ENCODE data around the gene AREG. TPM values are rescaled to one million over a fixed set of nuclear protein-coding genes. Genes with fewer than 3 reads are reported as not detected.

AREG gene
- total RNA-seq, 1 experiment from 2014 or later: 739 TPM

DNA sequence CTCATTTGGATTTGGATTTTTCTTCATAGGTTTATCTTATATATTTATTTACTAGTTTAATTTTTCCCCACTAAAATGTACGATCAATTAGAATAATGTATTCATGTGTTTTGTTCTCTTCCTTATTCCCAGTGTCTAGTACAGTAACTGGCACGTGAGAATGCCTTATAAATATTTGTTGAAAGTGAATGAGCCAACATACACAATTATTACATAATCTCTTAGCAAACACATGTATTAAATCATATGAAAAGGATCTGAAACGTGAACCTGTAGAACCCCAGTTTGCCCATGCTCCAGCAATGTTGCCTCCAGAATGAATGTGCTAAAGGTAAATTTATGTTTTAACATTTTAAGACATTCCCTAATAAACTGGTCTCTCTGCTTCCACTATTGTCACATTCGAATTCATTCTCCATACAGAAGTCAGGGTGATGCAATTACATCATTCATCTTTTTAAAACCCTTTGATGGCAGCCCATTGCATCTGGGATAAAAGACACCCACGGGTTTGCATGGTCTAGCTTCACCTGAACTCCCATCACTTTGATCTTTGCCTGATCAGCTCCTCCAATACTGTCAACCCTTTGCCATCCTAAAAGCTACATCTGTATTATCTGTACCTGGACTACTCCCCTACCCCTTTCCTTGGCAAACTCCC lies 30.7 kb upstream of the AREG start:
- no peaks in the 10 kb centered on the region for H4K20me1 ChIP-seq (ENCODE audit: insufficient read depth)
- intact Hi-C loops (cut with micrococcal nuclease): no loop called here
- peak overlapping the region; percentile 80 for H2AFZ ChIP-seq (ENCODE audit: low read depth, low read length, poor library complexity, severe bottlenecking)
- DNase-seq (ENCODE audit: low read depth, low spot score): no peak
- H3K4me3 ChIP-seq (replicated peaks in 1 of 2; ENCODE audit: low read depth in 1 of 2, low read length in 2 of 2): no peak overlapping the region
- 0 out of 2 replicates have a peak, but pooled peaks cover 3% of the 10 kb centered on the region for H3K9me2 ChIP-seq (ENCODE audit: insufficient read depth)
- H3K27ac ChIP-seq (ENCODE audit: low read depth, low read length): peak overlapping the region; percentile 80; the same call in 1 of the 2 replicates
- POLR2A ChIA-PET: interaction anchor here (2.6 kb wide), 1 partner anchor 31 kb away, joined by 11 read pairs; the partner anchor contains the start of gene AREG
- no peak overlapping the region for H3K9ac ChIP-seq (ENCODE audit: low read length)
- no peaks in the 10 kb centered on the region for H3K9me3 ChIP-seq (ENCODE audit: control insufficient read depth in 1 of 2, insufficient read depth in 1 of 2, low read depth in 1 of 2, low read length in 2 of 2)
- BruUV-seq (replicated peaks): no TSS peak
- RAD21 ChIA-PET (ENCODE audit: low non-redundant PET in 1 of 2, low total read pairs in 2 of 2, uncharacterized antibody in 2 of 2, unreplicated experiment in 2 of 2): no interaction called here
- H3K36me3 ChIP-seq (ENCODE audit: control insufficient read depth in 1 of 2, insufficient read depth in 2 of 2, low read length in 2 of 2): no peaks in the 10 kb centered on the region
- no peaks in the 10 kb centered on the region for H3K27me3 ChIP-seq (ENCODE audit: insufficient read depth, low read length)
- TF ChIP-seq SRF (IDR thresholded peaks at IDR 0.05; ENCODE audit: low read depth): no peak
- no peak for TF ChIP-seq CBX3 (IDR thresholded peaks at IDR 0.05; ENCODE audit: low read depth)
- TF ChIP-seq SP1 (IDR thresholded peaks at IDR 0.05; ENCODE audit: low read depth): no peak; the same call in 1 of the 2 replicates
- TF ChIP-seq TCF7L2 (IDR thresholded peaks at IDR 0.05; ENCODE audit: borderline replicate concordance, extremely low read depth, insufficient read depth, insufficient read length): peak; percentile 76
- TF ChIP-seq EGR1 (IDR thresholded peaks at IDR 0.05; ENCODE audit: low read depth): peak; percentile 50
- TF ChIP-seq ZNF274 (IDR thresholded peaks at IDR 0.05; ENCODE audit: low read depth, low read length): no peak
- TF ChIP-seq CEBPB (IDR thresholded peaks at IDR 0.05; ENCODE audit: low read depth): peak; percentile 67
- 0 out of 2 replicates have a peak, but pooled peaks have one; percentile 34 for TF ChIP-seq ATF3 (IDR thresholded peaks at IDR 0.05)
- H3K4me1 ChIP-seq (ENCODE audit: control insufficient read depth in 1 of 2, insufficient read depth in 2 of 2, low read length in 2 of 2): peaks cover 47 to 65% of the 10 kb centered on the region in 2 experiments
- H3K79me2 ChIP-seq (ENCODE audit: insufficient read depth, low read length): no peaks in the 10 kb centered on the region
- CTCF ChIA-PET: no interaction called here
- ATAC-seq: no peak
- H3K4me2 ChIP-seq (ENCODE audit: low read length): peak overlapping the region; percentile 34

Measured in HCT116 (cell line).